ELR (cell line): ENCODE results near the gene CRISP1.
"Not testable (repeated sequence)": the region's sequence is repeated elsewhere in the genome, so short reads cannot be mapped to it uniquely, and the experiment has no call there.

Experiments used
- DNase-seq: peaks from one replicate; pipeline ENCODE4 v3.0.0-alpha.2; 2015; ENCODE audit warnings: low read depth

The CRISP1 gene

DNA sequence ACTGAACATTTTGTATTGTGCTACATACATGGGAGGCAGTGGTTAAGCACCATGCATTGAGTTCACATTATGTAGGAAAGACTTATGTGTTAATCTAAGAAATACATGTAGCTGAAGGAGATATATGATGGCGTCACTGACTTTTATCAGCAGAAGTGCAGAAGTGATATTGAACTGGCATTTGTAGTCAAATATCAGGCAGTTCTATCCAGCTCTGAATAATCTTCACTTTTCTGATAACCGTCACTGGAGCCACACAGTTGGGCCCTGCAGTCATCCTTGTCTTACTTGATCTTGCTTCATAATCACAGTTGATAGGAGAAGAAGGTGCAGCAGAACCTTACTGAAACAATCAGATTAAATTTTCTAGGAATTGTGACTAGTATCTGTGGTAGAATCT is 26.4 kb downstream of the CRISP1 start:
- DNase-seq = no peak

DNA sequence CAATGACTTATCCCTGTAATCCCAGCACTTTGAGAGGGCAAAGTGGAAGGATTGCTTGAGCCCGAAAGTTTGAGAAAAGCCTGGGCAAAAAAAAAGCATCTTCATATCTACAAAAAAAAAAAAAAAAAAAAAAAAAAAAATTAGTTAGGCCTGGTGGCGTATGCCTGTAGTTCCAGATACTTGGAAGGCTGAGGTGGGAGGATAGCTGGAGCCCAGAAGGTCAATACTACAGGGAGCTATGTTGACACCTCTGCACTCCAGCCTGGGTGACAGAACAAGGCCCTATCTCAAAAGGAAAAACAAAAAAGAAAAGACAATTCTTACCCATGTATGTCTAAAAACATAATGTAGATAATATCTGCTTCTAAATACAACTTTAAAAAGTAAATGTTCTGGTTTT is 27.2 kb downstream of the CRISP1 start:
- DNase-seq = no peak

- no peak for DNase-seq
Measured at GRCh38 chr6:49835140-49835539, 31.2 kb downstream of the CRISP1 start.

- DNase-seq = no peak
Measured at GRCh38 chr6:49833386-49833785, 32.9 kb downstream of the CRISP1 start.

DNA sequence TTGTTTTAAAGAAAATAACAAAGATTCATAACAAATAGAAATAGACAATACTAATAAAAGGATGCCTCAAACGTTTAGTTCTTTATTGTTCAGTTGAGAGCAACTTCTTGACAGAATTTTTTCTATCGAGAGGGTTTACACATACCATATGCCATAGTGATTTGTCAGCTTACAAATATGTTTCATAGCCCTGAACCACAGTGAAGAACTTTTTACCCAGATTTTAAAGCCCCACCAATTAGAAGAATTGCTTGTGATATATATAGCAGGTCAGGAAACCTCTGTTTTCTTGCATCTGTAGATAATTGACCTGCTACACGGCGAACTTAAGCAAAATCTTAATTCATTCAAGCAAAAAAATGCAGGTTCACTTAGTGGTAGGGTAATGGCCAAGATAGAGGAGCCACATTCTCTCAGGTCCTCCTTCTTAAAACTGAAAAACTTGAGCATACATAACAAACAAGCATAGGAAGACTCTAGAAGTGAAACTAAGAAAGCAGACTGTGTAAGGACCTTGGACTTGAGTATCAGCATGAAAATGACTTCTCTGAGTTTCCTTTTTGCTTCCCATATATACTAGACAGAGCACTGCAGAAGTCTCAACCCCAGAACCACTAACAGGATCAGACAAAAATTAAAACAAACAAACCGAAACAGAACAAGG is 39.5 kb downstream of the CRISP1 start:
- DNase-seq = peak; percentile 4

DNA sequence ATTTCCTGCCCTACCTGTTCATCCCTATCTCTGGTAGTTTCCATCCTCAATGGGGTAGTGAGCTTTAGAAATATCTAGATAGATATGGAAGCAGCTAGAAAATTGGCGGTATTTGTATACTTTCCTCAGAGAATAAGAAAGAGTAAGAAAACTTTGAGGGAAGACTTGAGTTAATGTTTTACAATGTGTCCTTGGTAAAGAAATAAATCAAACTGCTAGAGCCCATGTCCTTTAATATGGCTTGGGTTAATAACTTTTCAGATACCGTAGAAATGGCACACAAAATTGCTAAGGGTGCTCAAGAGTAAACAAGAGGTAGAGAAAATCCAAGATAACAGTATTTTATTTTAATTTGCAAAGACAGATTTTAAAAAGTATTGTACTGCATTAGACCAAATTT is 51.2 kb downstream of the CRISP1 start:
- DNase-seq = no peak

DNA sequence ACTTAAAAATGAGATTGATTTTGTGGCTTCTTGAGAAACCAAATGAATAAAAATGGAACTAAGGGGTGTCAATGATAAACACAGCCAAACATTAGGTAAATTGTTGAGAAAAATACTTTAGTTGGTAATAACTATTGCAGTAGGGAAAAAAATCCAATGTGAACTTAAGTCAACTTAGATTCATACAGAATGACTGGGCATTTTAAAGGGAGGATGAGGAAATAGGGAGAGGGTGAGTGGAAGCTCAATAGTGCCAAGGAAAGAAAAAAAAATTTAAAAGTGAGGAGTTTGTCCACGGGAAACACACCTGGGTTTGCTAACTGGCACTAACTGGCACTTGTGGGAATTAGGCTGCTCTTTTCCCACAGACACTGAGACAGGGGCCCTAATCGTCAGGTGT is 53.1 kb downstream of the CRISP1 start:
- DNase-seq = no peak

GRCh38 chr6:49806145-49806544 is 60.2 kb downstream of the CRISP1 start:
- DNase-seq = no peak

- DNase-seq = no peak
Measured at GRCh38 chr6:49805246-49805645, 61.1 kb downstream of the CRISP1 start.

DNA sequence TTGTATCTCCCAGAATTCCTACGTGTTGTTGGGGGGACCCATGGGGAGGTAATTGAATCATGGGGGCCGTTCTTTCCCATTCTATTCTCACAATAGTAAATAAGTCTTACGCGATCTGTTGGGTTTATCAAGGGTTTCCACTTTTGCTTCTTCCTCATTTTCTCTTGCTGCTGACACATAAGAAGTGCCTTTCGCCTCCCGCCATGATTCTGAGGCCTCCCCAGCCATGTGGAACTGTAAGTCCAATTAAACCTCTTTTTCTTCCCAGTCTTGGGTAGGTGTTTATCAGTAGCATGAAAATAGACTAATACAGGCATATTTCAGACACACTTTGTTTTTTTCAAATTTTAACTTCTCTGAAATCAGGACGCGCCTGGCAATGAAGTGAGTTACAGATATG is 64.8 kb downstream of the CRISP1 start:
- no peak for DNase-seq

- DNase-seq = no peak
Measured at GRCh38 chr6:49799090-49799489, 67.2 kb downstream of the CRISP1 start.

DNA sequence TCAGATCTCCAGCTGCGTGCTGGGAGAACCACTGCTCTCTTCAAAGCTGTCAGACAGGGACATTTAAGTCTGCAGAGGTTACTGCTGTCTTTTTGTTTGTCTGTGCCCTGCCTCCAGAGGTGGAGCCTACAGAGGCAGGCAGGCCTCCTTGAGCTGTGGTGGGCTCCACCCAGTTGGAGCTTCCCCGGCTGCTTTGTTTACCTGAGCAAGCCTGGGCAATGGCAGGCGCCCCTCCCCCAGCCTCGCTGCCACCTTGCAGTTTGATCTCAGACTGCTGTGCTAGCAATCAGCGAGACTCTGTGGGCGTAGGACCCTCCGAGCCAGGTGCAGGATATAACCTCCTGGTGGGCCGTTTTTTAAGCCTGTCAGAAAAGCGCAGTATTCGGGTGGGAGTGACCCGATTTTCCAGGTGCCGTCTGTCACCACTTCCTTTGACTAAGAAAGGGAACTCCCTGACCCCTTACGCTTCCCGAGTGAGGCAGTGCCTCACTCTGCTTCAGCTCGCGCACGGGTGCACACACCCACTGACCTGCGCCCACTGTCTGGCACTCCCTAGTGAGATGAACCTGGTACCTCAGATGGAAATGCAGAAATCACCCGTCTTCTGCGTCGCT is 69.4 kb downstream of the CRISP1 start:
- DNase-seq = not testable (repeated sequence)

- DNase-seq = no peak
Measured at GRCh38 chr6:49790341-49790740, 76.0 kb downstream of the CRISP1 start.

GRCh38 chr6:49787176-49787575 is 79.2 kb downstream of the CRISP1 start, which contains the start of gene PGK2:
PGK2 (minus strand) TSS chr6:49787285; CDS start chr6:49787187, 98 bp downstream.
- DNase-seq = peak; percentile 42

GRCh38 chr6:49784272-49784671 is 82.1 kb downstream of the CRISP1 start:
- DNase-seq = no peak
